Keratinocyte (primary cell): ENCODE results near the gene PRPF8. TPM values are rescaled to one million over a fixed set of nuclear protein-coding genes. Genes with fewer than 3 reads are reported as not detected.

Experiments
- DNase-seq: peaks from one replicate; pipeline ENCODE4 v3.0.0-alpha.2; 2011; ENCODE audit warnings: low read depth, missing footprints, low spot score
- FAIRE-seq: peaks from 2 replicates; lab custom pipeline; 2011; peaks lifted over from hg19 to GRCh38; lab: Jason Lieb, UNC
- H2AFZ ChIP-seq: 2 replicates; pipeline ENCODE4 v1.6.0; 2012; ENCODE audit warnings: low read length, control low read depth, inconsistent platforms; ENCODE audit not compliant: control insufficient read depth
- H3K27ac ChIP-seq: 2 replicates; pipeline ENCODE4 v1.5.1; 2011; ENCODE audit warnings: low read length; ENCODE audit not compliant: control insufficient read depth, insufficient read depth
- H3K27me3 ChIP-seq: 3 replicates; pipeline ENCODE4 v1.6.0; 2011; ENCODE audit warnings: low read length; ENCODE audit not compliant: control insufficient read depth, insufficient read depth; ENCODE audit errors: extremely low read depth
- H3K36me3 ChIP-seq, 2 experiments: 2 replicates in 1 of 2; 3 replicates in 1 of 2; pipeline ENCODE4 v1.5.1; 2011; ENCODE audit warnings: low read length in 2 of 2, mild to moderate bottlenecking in 1 of 2; ENCODE audit not compliant: control insufficient read depth in 2 of 2, insufficient read depth in 2 of 2; ENCODE audit errors: extremely low read depth in 1 of 2
- H3K4me1 ChIP-seq: 3 replicates; pipeline ENCODE4 v1.5.1; 2011; ENCODE audit warnings: low read length; ENCODE audit not compliant: control insufficient read depth, insufficient read depth; ENCODE audit errors: extremely low read depth
- H3K4me2 ChIP-seq: 3 replicates; pipeline ENCODE4 v1.6.0; 2011; ENCODE audit warnings: low read depth, low read length; ENCODE audit not compliant: control insufficient read depth, insufficient read depth; ENCODE audit errors: extremely low read depth
- H3K4me3 ChIP-seq, 3 experiments: fragments of 200-600 bp in 1 of 3; sonication (generic) in 1 of 3; 2 replicates in 2 of 3; 3 replicates in 1 of 3; pipeline ENCODE4 v1.5.1; 2011 to 2016; ENCODE audit warnings: low read length in 3 of 3, mild to moderate bottlenecking in 3 of 3, control low read depth in 2 of 3, inconsistent platforms in 1 of 3, low read depth in 1 of 3, mixed read lengths in 1 of 3, mixed run types in 1 of 3, moderate library complexity in 1 of 3; ENCODE audit not compliant: control insufficient read depth in 2 of 3, insufficient read depth in 2 of 3; ENCODE audit errors: extremely low read depth in 1 of 3
- H3K79me2 ChIP-seq: 2 replicates; pipeline ENCODE4 v1.6.0; 2012; ENCODE audit warnings: low read length; ENCODE audit not compliant: control insufficient read depth, insufficient read depth
- H3K9ac ChIP-seq: 3 replicates; pipeline ENCODE4 v1.6.0; 2011; ENCODE audit warnings: low read length; ENCODE audit not compliant: control insufficient read depth, insufficient read depth; ENCODE audit errors: extremely low read depth
- H3K9me1 ChIP-seq: 3 replicates; pipeline ENCODE4 v1.6.0; 2011; ENCODE audit warnings: low read length; ENCODE audit not compliant: control insufficient read depth, insufficient read depth; ENCODE audit errors: extremely low read depth
- H3K9me3 ChIP-seq: 2 replicates; pipeline ENCODE4 v1.5.1; 2012; ENCODE audit warnings: low read depth, low read length; ENCODE audit not compliant: control insufficient read depth
- H4K20me1 ChIP-seq: 3 replicates; pipeline ENCODE4 v1.6.0; 2011; ENCODE audit warnings: low read length; ENCODE audit not compliant: control insufficient read depth, insufficient read depth; ENCODE audit errors: extremely low read depth
- CTCF ChIP-seq, 3 experiments: IDR thresholded peaks in 1 of 3; conservative IDR thresholded peaks in 1 of 3; optimal IDR thresholded peaks in 1 of 3; 2 replicates in 2 of 3; 3 replicates in 1 of 3; pipeline versions ENCODE3 to v1.5.1; 2011; ENCODE audit warnings: low read length in 3 of 3, mild to moderate bottlenecking in 3 of 3, moderate library complexity in 2 of 3, control low read depth in 1 of 3, inconsistent platforms in 1 of 3; ENCODE audit not compliant: insufficient read depth in 2 of 3; ENCODE audit errors: extremely low read depth in 1 of 3
- EZH2 ChIP-seq: IDR thresholded peaks from one replicate; pipeline ENCODE4 v1.6.1; 2012; ENCODE audit warnings: inconsistent platforms, mild to moderate bottlenecking, low read length, moderate library complexity
- dilution Hi-C: fragments of 300-500 bp; cut with MboI; formaldehyde crosslinking; loops from one replicate; pipeline ENCODE4 v1.7.0; 2020; ENCODE audit warnings: low sequenced_read_pairs; ENCODE audit not compliant: extremely low pct_ligation_motif_present
- polyA plus RNA-seq, 5 experiments: library from polyadenylated mRNA; depleted of rRNA in 3 of 5; stranded (reverse) in 3 of 5; stranded (forward) in 1 of 5; unstranded in 1 of 5; fragments of >200 nt; gene quantifications; 1 replicate in 1 of 5; 2 replicates in 3 of 5; 3 replicates in 1 of 5; pipeline versions ENCODE4 v1.2.1 to v1.2.3, GENCODE V29; 2011 to 2012; ENCODE audit warnings: missing spikeins in 2 of 5, low read depth in 1 of 5, low replicate concordance in 1 of 5

Gene PRPF8
- polyA plus RNA-seq, 1 donor (not counting 4 experiments of a cell fraction or from before 2014, with no cell fraction given) = 97.5 TPM

- Histone ChIP-seq H3K9me1 (no peaks in the 10 kb centered on the region), H3K4me3 (no peak overlapping the region), H3K4me1 (peaks cover 24% of the 10 kb centered on the region), H3K27ac (no peak overlapping the region), H4K20me1 (no peaks in the 10 kb centered on the region), H3K27me3 (peaks cover 6% of the 10 kb centered on the region), H3K4me2 (peak overlapping the region; percentile 67), H3K9ac (peak overlapping the region; percentile 24), H3K79me2 (no peaks in the 10 kb centered on the region), H3K9me3 (no peaks in the 10 kb centered on the region), H2AFZ (no peak overlapping the region), H3K36me3 (no peaks in the 10 kb centered on the region)
- dilution Hi-C loops = no loop called here
- FAIRE-seq (no peak), DNase-seq (no peak)
- TF ChIP-seq EZH2 = no peak
- no peak for TF ChIP-seq CTCF (optimal IDR thresholded peaks at IDR 0.05 in 1 of 3, IDR thresholded peaks at IDR 0.05 in 1 of 3, conservative IDR thresholded peaks at IDR 0.05 in 1 of 3; ENCODE audit: extremely low read depth in 1 of 3, insufficient read depth in 2 of 3, low read length in 3 of 3)
These were observed 40.6 kb downstream of the PRPF8 start for GRCh38 chr17:1643999-1644492.

- dilution Hi-C loops = no loop called here
- peaks cover 22% of the 10 kb centered on the region for H3K4me1 ChIP-seq
- H3K9ac ChIP-seq = peak overlapping the region; percentile 24
- no peaks in the 10 kb centered on the region for H3K9me1 ChIP-seq
- FAIRE-seq (no peak), DNase-seq (no peak)
- H3K27ac ChIP-seq = no peak overlapping the region
- H3K36me3 ChIP-seq = no peaks in the 10 kb centered on the region
- no peak overlapping the region for H2AFZ ChIP-seq
- no peaks in the 10 kb centered on the region for H4K20me1 ChIP-seq
- H3K79me2 ChIP-seq = no peaks in the 10 kb centered on the region
- peak overlapping the region in 2 of 3 experiments; percentile 3 to 42 for H3K4me3 ChIP-seq
- H3K9me3 ChIP-seq = no peaks in the 10 kb centered on the region
- peak overlapping the region; percentile 67 for H3K4me2 ChIP-seq
- TF ChIP-seq CTCF (optimal IDR thresholded peaks at IDR 0.05 in 1 of 3, IDR thresholded peaks at IDR 0.05 in 1 of 3, conservative IDR thresholded peaks at IDR 0.05 in 1 of 3; ENCODE audit: extremely low read depth in 1 of 3, insufficient read depth in 2 of 3, low read length in 3 of 3) = peak in 2 of 3 experiments; percentile 35 to 56
- TF ChIP-seq EZH2 = no peak
- peaks cover 6% of the 10 kb centered on the region for H3K27me3 ChIP-seq
These were observed 41.2 kb downstream of the PRPF8 start for GRCh38 chr17:1643293-1643998.
